ENCODE data around the gene GSTT2.

The GSTT2 gene

GRCh38 chr22:24009227-24010017 lies 29.5 kb downstream of the GSTT2 start:
- DNase-seq, result no peak

GRCh38 chr22:24010018-24010391 lies 30.1 kb downstream of the GSTT2 start:
- DNase-seq, result no peak

- DNase-seq, result peak; percentile 58
Measured at GRCh38 chr22:24011735-24012068, 31.8 kb downstream of the GSTT2 start.

- DNase-seq, result no peak
Measured at GRCh38 chr22:24016156-24016555, 36.2 kb downstream of the GSTT2 start.

- no peak for DNase-seq
Measured at GRCh38 chr22:24021304-24021703, 41.4 kb downstream of the GSTT2 start.

- no peak for DNase-seq
Measured at GRCh38 chr22:24023204-24023789, 43.4 kb downstream of the GSTT2 start.

- DNase-seq, result no peak
Measured at GRCh38 chr22:24024354-24024753, 44.4 kb downstream of the GSTT2 start.

- DNase-seq, result no peak
Measured at GRCh38 chr22:24025475-24025874, 45.5 kb downstream of the GSTT2 start.

GRCh38 chr22:24026056-24026455 lies 46.1 kb downstream of the GSTT2 start:
- DNase-seq, result no peak

GRCh38 chr22:24026733-24027132 lies 46.8 kb downstream of the GSTT2 start:
- no peak for DNase-seq

- no peak for DNase-seq
Measured at GRCh38 chr22:24027389-24027975, 47.5 kb downstream of the GSTT2 start.

- no peak for DNase-seq
Measured at GRCh38 chr22:24027991-24028390, 48.1 kb downstream of the GSTT2 start.

- no peak for DNase-seq
Measured at GRCh38 chr22:24028533-24028932, 48.6 kb downstream of the GSTT2 start.

- no peak for DNase-seq
Measured at GRCh38 chr22:24029304-24029703, 49.4 kb downstream of the GSTT2 start.

- DNase-seq, result no peak
Measured at GRCh38 chr22:24030186-24030702, 50.3 kb downstream of the GSTT2 start.
